HepG2 (cell line): ENCODE results near the gene SAMSN1. TPM values are rescaled to one million over a fixed set of nuclear protein-coding genes. Genes with fewer than 3 reads are reported as not detected.

ENCODE experiments used
- ATAC-seq: fragments of 200-7000 bp; cut with Tn5 transposase; 3 replicates; pipeline ENCODE4 v1.9.1; 2020; ENCODE audit warnings: mild to moderate bottlenecking, moderate library complexity
- BruUV-seq: library from RNA; stranded (reverse); fragments of 400-500 nt; replicated peaks from 2 replicates; lab custom pipeline; 2021; lab: Mats Ljungman, UMichigan
- CTCF ChIA-PET: fragments of 300-600 bp; formaldehyde crosslinking; extraction: SDS; loops from one replicate; lab custom pipeline; 2021; ENCODE audit warnings: low total read pairs, inconsistent platforms, low intra/inter-chr PET ratio; lab: Yijun Ruan, JAX
- POLR2A ChIA-PET: fragments of 350-600 bp; sonication (Branson Sonifier 250); formaldehyde crosslinking; loops from one replicate; lab custom pipeline; 2020; ENCODE audit warnings: antibody characterized with exemption, inconsistent platforms; lab: Yijun Ruan, JAX
- DNase-seq: peaks from one replicate; pipeline ENCODE4 v3.0.0-alpha.2; 2015; ENCODE audit warnings: low spot score
- FAIRE-seq: peaks from 3 replicates; lab custom pipeline; 2011; peaks lifted over from hg19 to GRCh38; lab: Jason Lieb, UNC
- H2AFZ ChIP-seq: one replicate; pipeline ENCODE4 v1.6.1; 2011; ENCODE audit warnings: low read length, inconsistent platforms
- H3K27ac ChIP-seq: fragments of 300-600 bp; 3 replicates; pipeline ENCODE4 v1.8.0; 2011; ENCODE audit warnings: mixed run types, mild to moderate bottlenecking, mixed read lengths, low read length, inconsistent platforms; ENCODE audit not compliant: insufficient read depth; ENCODE audit errors: extremely low read length
- H3K27me3 ChIP-seq, 2 experiments: fragments of 200-600 bp in 1 of 2; 2 replicates in 1 of 2; 3 replicates in 1 of 2; pipeline versions ENCODE4 v1.6.0 to v1.8.0; 2011; ENCODE audit warnings: low read length in 2 of 2, mild to moderate bottlenecking in 2 of 2, moderate library complexity in 2 of 2, inconsistent platforms in 1 of 2; ENCODE audit not compliant: insufficient read depth in 2 of 2, control insufficient read depth in 1 of 2
- H3K36me3 ChIP-seq, 2 experiments: fragments of 200-600 bp in 1 of 2; replicated peaks in 1 of 2; 2 replicates in 1 of 2; 3 replicates in 1 of 2; pipeline versions ENCODE4 v1.5.1 to v1.8.0; 2011; ENCODE audit warnings: low read length in 2 of 2, inconsistent platforms in 1 of 2; ENCODE audit not compliant: insufficient read depth in 2 of 2, control insufficient read depth in 1 of 2
- H3K4me1 ChIP-seq: 2 replicates; pipeline ENCODE4 v1.5.1; 2012; ENCODE audit warnings: low read length, inconsistent platforms; ENCODE audit not compliant: insufficient read depth
- H3K4me2 ChIP-seq: 2 replicates; pipeline ENCODE4 v1.6.0; 2011; ENCODE audit warnings: low read depth, low read length, inconsistent platforms
- H3K4me3 ChIP-seq, 3 experiments: fragments of 200-600 bp in 1 of 3; sonication (generic), shearing (Covaris generic) in 1 of 3; replicated peaks in 1 of 3; 2 replicates each; pipeline ENCODE4 v1.5.1; 2011 to 2016; ENCODE audit warnings: low read length in 3 of 3, inconsistent platforms in 2 of 3, low read depth in 2 of 3, mild to moderate bottlenecking in 2 of 3, control low read depth in 1 of 3, mixed read lengths in 1 of 3; ENCODE audit not compliant: insufficient read depth in 1 of 3
- H3K79me2 ChIP-seq: one replicate; pipeline ENCODE4 v1.6.1; 2011; ENCODE audit warnings: low read length, inconsistent platforms; ENCODE audit not compliant: insufficient read depth
- H3K9ac ChIP-seq: 2 replicates; pipeline ENCODE4 v1.6.0; 2011; ENCODE audit warnings: mild to moderate bottlenecking, low read depth, low read length, inconsistent platforms; ENCODE audit not compliant: insufficient read depth
- H3K9me3 ChIP-seq: 2 replicates; pipeline ENCODE4 v1.5.1; 2012; ENCODE audit warnings: mild to moderate bottlenecking, low read length
- H4K20me1 ChIP-seq: 2 replicates; pipeline ENCODE4 v1.6.0; 2011; ENCODE audit warnings: inconsistent platforms, mild to moderate bottlenecking, low read length, moderate library complexity; ENCODE audit not compliant: insufficient read depth
- CCDC6 ChIP-seq: sonication (generic); formaldehyde crosslinking; IDR thresholded peaks from 2 replicates; pipeline ENCODE4 v1.8.1; 2022; ENCODE audit warnings: mild to moderate bottlenecking, missing genetic modification reagents, moderate library complexity
- REL ChIP-seq: sonication (generic); formaldehyde crosslinking; conservative IDR thresholded peaks from 2 replicates; pipeline ENCODE4 v1.8.0; 2022; ENCODE audit warnings: mild to moderate bottlenecking, missing genetic modification reagents, moderate library complexity
- SRY ChIP-seq: sonication (generic); formaldehyde crosslinking; IDR thresholded peaks from 2 replicates; pipeline ENCODE4 v1.8.0; 2022; ENCODE audit warnings: mild to moderate bottlenecking, missing genetic modification reagents
- TSC22D2 ChIP-seq: sonication (generic); formaldehyde crosslinking; IDR thresholded peaks from 2 replicates; pipeline ENCODE4 v1.5.1; 2020; ENCODE audit warnings: missing genetic modification reagents, mild to moderate bottlenecking, borderline replicate concordance
- ZBTB10 ChIP-seq: sonication (generic); formaldehyde crosslinking; IDR thresholded peaks from 2 replicates; pipeline ENCODE4 v1.4.0; 2020; ENCODE audit warnings: missing genetic modification reagents, borderline replicate concordance
- ZFP36L1 ChIP-seq: sonication (generic); formaldehyde crosslinking; IDR thresholded peaks from 2 replicates; pipeline ENCODE4 v1.8.0; 2022; ENCODE audit warnings: mild to moderate bottlenecking, missing genetic modification reagents, moderate library complexity
- ZNF607 ChIP-seq: sonication (generic); formaldehyde crosslinking; IDR thresholded peaks from 2 replicates; pipeline ENCODE4 v1.5.1; 2020; ENCODE audit warnings: missing genetic modification reagents, mild to moderate bottlenecking, borderline replicate concordance
- WGBS: methylation state at CpG from one replicate; pipeline ENCODE4 v1.1.6; 2017; ENCODE audit warnings: low lambda C conversion rate; 5-methylcytosine and 5-hydroxymethylcytosine counted together
- in situ Hi-C: cut with HindIII; loops from 2 replicates; pipeline ENCODE4 v1.10.0; 2017; ENCODE audit warnings: low pct_unique_long_range_greater_than_20kb; ENCODE audit not compliant: extremely low pct_ligation_motif_present
- intact Hi-C: fragments of 100-400 bp; cut with micrococcal nuclease; formaldehyde crosslinking; loops from one replicate; pipeline ENCODE4 v1.10.0; 2022; ENCODE audit not compliant: unreplicated experiment
- polyA plus RNA-seq, 8 experiments: library from polyadenylated mRNA; depleted of rRNA in 3 of 8; stranded (reverse) in 7 of 8; unstranded in 1 of 8; fragments of >200 nt; fragmentation: Illumina TruSeq in 4 of 8; extraction: Trizol in 4 of 8; gene quantifications; 2 replicates each; pipeline versions ENCODE4 v1.2.1 to v1.2.3, GENCODE V29; 2011 to 2016; ENCODE audit warnings: low read depth in 4 of 8, missing spikeins in 1 of 8, mixed read lengths in 1 of 8; ENCODE audit not compliant: insufficient read depth in 1 of 8
- total RNA-seq, 5 experiments: library from RNA; depleted of rRNA; stranded (reverse); fragments of >200 nt; fragmentation: Illumina TruSeq; extraction: Trizol; gene quantifications; 2 replicates each; pipeline ENCODE4 v1.2.3, GENCODE V29; 2016; ENCODE audit warnings: low read depth in 1 of 5
- TF ChIP-seq, protein P1 (sequence below): sonication (generic); formaldehyde crosslinking; IDR thresholded peaks from one replicate; pipeline ENCODE4 v1.5.1; 2020; ENCODE audit warnings: mild to moderate bottlenecking, missing genetic modification reagents; ENCODE audit errors: not compliant biosample characterization
- TF ChIP-seq, protein P2 (sequence below): sonication (generic); formaldehyde crosslinking; IDR thresholded peaks from 2 replicates; pipeline ENCODE4 v1.5.1; 2020; ENCODE audit warnings: missing genetic modification reagents, mild to moderate bottlenecking, borderline replicate concordance

SAMSN1 gene
- total and polyA plus RNA-seq, 2 of the 13 experiments (the other 11 are each of a cell fraction or from before 2014, with no cell fraction given): 0.09 TPM; not detected in 1

- no peaks in the 10 kb centered on the region for H3K4me1 ChIP-seq
- no peaks in the 10 kb centered on the region for H3K36me3 ChIP-seq
- no peak overlapping the region for H3K4me2 ChIP-seq
- no peak for FAIRE-seq
- no peaks in the 10 kb centered on the region for H3K9me3 ChIP-seq
- in situ Hi-C loops: no loop called here
- H3K9ac ChIP-seq: no peak overlapping the region
- no peaks in the 10 kb centered on the region for H3K79me2 ChIP-seq
- H3K4me3 ChIP-seq: no peak overlapping the region
- H3K27ac ChIP-seq: no peak overlapping the region
- no peaks in the 10 kb centered on the region for H4K20me1 ChIP-seq
- BruUV-seq: no TSS peak
- intact Hi-C loops: no loop called here
- H2AFZ ChIP-seq: no peak overlapping the region
- ChIA-PET POLR2A (no interaction called here), CTCF (no interaction called here)
- H3K27me3 ChIP-seq: no peaks in the 10 kb centered on the region
- DNase-seq: no peak
- no peak for ATAC-seq
- 0% methylated on average over 3 of the region's 3 CpGs for WGBS
- no peak for TF ChIP-seq TSC22D2 (CRISPR knock-in tag)
- TF ChIP-seq, protein P1, sequence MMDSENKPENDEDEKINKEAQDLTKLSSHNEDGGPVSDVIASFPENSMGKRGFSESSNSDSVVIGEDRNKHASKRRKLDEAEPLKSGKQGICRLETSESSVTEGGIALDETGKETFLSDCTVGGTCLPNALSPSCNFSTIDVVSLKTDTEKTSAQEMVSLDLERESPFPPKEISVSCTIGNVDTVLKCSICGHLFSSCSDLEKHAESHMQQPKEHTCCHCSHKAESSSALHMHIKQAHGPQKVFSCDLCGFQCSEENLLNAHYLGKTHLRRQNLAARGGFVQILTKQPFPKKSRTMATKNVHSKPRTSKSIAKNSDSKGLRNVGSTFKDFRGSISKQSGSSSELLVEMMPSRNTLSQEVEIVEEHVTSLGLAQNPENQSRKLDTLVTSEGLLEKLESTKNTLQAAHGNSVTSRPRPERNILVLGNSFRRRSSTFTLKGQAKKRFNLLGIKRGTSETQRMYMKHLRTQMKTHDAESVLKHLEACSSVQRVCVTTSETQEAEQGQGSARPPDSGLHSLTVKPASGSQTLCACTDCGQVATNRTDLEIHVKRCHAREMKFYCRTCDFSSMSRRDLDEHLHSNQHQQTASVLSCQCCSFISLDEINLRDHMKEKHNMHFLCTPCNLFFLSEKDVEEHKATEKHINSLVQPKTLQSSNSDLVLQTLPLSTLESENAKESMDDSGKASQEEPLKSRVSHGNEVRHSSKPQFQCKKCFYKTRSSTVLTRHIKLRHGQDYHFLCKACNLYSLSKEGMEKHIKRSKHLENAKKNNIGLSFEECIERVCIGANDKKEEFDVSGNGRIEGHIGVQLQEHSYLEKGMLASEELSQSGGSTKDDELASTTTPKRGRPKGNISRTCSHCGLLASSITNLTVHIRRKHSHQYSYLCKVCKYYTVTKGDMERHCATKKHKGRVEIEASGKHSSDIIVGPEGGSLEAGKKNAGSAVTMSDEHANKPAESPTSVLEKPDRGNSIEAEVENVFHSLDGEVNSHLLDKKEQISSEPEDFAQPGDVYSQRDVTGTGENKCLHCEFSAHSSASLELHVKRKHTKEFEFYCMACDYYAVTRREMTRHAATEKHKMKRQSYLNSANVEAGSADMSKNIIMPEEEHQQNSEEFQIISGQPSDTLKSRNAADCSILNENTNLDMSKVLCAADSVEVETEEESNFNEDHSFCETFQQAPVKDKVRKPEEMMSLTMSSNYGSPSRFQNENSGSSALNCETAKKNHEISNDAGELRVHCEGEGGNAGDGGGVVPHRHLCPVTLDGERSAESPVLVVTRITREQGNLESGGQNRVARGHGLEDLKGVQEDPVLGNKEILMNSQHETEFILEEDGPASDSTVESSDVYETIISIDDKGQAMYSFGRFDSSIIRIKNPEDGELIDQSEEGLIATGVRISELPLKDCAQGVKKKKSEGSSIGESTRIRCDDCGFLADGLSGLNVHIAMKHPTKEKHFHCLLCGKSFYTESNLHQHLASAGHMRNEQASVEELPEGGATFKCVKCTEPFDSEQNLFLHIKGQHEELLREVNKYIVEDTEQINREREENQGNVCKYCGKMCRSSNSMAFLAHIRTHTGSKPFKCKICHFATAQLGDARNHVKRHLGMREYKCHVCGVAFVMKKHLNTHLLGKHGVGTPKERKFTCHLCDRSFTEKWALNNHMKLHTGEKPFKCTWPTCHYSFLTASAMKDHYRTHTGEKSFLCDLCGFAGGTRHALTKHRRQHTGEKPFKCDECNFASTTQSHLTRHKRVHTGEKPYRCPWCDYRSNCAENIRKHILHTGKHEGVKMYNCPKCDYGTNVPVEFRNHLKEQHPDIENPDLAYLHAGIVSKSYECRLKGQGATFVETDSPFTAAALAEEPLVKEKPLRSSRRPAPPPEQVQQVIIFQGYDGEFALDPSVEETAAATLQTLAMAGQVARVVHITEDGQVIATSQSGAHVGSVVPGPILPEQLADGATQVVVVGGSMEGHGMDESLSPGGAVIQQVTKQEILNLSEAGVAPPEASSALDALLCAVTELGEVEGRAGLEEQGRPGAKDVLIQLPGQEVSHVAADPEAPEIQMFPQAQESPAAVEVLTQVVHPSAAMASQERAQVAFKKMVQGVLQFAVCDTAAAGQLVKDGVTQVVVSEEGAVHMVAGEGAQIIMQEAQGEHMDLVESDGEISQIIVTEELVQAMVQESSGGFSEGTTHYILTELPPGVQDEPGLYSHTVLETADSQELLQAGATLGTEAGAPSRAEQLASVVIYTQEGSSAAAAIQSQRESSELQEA (CRISPR knock-in tag): no peak
- TF ChIP-seq, protein P2, sequence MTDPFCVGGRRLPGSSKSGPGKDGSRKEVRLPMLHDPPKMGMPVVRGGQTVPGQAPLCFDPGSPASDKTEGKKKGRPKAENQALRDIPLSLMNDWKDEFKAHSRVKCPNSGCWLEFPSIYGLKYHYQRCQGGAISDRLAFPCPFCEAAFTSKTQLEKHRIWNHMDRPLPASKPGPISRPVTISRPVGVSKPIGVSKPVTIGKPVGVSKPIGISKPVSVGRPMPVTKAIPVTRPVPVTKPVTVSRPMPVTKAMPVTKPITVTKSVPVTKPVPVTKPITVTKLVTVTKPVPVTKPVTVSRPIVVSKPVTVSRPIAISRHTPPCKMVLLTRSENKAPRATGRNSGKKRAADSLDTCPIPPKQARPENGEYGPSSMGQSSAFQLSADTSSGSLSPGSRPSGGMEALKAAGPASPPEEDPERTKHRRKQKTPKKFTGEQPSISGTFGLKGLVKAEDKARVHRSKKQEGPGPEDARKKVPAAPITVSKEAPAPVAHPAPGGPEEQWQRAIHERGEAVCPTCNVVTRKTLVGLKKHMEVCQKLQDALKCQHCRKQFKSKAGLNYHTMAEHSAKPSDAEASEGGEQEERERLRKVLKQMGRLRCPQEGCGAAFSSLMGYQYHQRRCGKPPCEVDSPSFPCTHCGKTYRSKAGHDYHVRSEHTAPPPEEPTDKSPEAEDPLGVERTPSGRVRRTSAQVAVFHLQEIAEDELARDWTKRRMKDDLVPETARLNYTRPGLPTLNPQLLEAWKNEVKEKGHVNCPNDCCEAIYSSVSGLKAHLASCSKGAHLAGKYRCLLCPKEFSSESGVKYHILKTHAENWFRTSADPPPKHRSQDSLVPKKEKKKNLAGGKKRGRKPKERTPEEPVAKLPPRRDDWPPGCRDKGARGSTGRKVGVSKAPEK (CRISPR knock-in tag): no peak
- no peak for TF ChIP-seq REL (CRISPR knock-in tag)
- TF ChIP-seq ZFP36L1 (CRISPR knock-in tag): no peak
- TF ChIP-seq ZBTB10 (CRISPR knock-in tag): no peak
- TF ChIP-seq ZNF607 (CRISPR knock-in tag): no peak
- TF ChIP-seq CCDC6 (CRISPR knock-in tag): no peak
- no peak for TF ChIP-seq SRY (CRISPR knock-in tag)
Observed at GRCh38 chr21:14547834-14548513, 1.9 kb upstream of the SAMSN1 start.
